GM12878 (cell line): ENCODE measurements around the gene CCDC24. TPM values are rescaled to one million over a fixed set of nuclear protein-coding genes. Genes with fewer than 3 reads are reported as not detected.

Experiments used
- ATAC-seq: fragments of 200-7000 bp; cut with Tn5 transposase; 3 replicates; pipeline ENCODE4 v1.9.1; 2020; ENCODE audit warnings: mild to moderate bottlenecking, moderate library complexity
- BruUV-seq: library from RNA; stranded (reverse); fragments of 400-500 nt; replicated peaks from 2 replicates; lab custom pipeline; 2021; lab: Mats Ljungman, UMichigan
- CTCF ChIA-PET: fragments of 300-600 bp; sonication (Branson Sonifier 250); formaldehyde crosslinking; extraction: SDS; loops from one replicate; lab custom pipeline; 2021; ENCODE audit warnings: inconsistent platforms; lab: Yijun Ruan, JAX
- POLR2A ChIA-PET: fragments of 350-600 bp; formaldehyde crosslinking; extraction: SDS; loops from one replicate; lab custom pipeline; 2021; ENCODE audit warnings: inconsistent platforms; lab: Charles Lee
- RAD21 ChIA-PET: fragments of 300-600 bp; sonication (Branson Sonifier 250); formaldehyde crosslinking; loops from one replicate; lab custom pipeline; 2023; ENCODE audit warnings: antibody characterized with exemption; ENCODE audit not compliant: unreplicated experiment; lab: Charles Lee
- SMC1A ChIA-PET: fragments of 300-600 bp; sonication (Branson Sonifier 250); formaldehyde crosslinking; loops from one replicate; lab custom pipeline; 2023; ENCODE audit not compliant: unreplicated experiment, uncharacterized antibody; lab: Charles Lee
- DNase-seq: peaks from one replicate; pipeline ENCODE4 v3.0.0-alpha.2; 2011; ENCODE audit warnings: low read depth, low spot score
- FAIRE-seq: peaks from 3 replicates; lab custom pipeline; 2011; peaks lifted over from hg19 to GRCh38; lab: Jason Lieb, UNC
- H2AFZ ChIP-seq: 2 replicates; pipeline ENCODE4 v1.6.0; 2011; ENCODE audit warnings: low read depth, low read length, control low read depth; ENCODE audit not compliant: control insufficient read depth
- H3K27ac ChIP-seq: 2 replicates; pipeline ENCODE4 v1.5.1; 2011; ENCODE audit warnings: control low read depth; ENCODE audit not compliant: control insufficient read depth, insufficient read depth
- H3K27me3 ChIP-seq, 2 experiments: replicated peaks in 1 of 2; 2 replicates each; pipeline versions ENCODE4 v1.6.0 to v1.6.1; 2011; ENCODE audit warnings: low read length in 1 of 2; ENCODE audit not compliant: control insufficient read depth in 2 of 2, insufficient read depth in 2 of 2
- H3K36me3 ChIP-seq, 2 experiments: 2 replicates each; pipeline ENCODE4 v1.5.1; 2011; ENCODE audit warnings: low read length in 1 of 2; ENCODE audit not compliant: control insufficient read depth in 2 of 2, insufficient read depth in 2 of 2
- H3K4me1 ChIP-seq: 2 replicates; pipeline ENCODE4 v1.6.1; 2011; ENCODE audit warnings: mild to moderate bottlenecking, low read length, moderate library complexity, mixed read lengths; ENCODE audit not compliant: control insufficient read depth, insufficient read depth
- H3K4me2 ChIP-seq: 2 replicates; pipeline ENCODE4 v1.6.0; 2011; ENCODE audit warnings: control low read depth; ENCODE audit not compliant: control insufficient read depth, insufficient read depth
- H3K4me3 ChIP-seq: fragments of 200-600 bp; sonication (generic); 2 replicates; pipeline ENCODE4 v1.5.1; 2016
- H3K79me2 ChIP-seq: 2 replicates; pipeline ENCODE4 v1.6.0; 2011; ENCODE audit warnings: low read length; ENCODE audit not compliant: control insufficient read depth, insufficient read depth
- H3K9ac ChIP-seq: 2 replicates; pipeline ENCODE4 v1.8.0; 2011; ENCODE audit warnings: low read length, control low read depth, mixed read lengths; ENCODE audit not compliant: control insufficient read depth, insufficient read depth
- H3K9me3 ChIP-seq: replicated peaks from 3 replicates; pipeline ENCODE4 v1.5.1; 2011; ENCODE audit warnings: mild to moderate bottlenecking, low read length; ENCODE audit not compliant: control insufficient read depth, insufficient read depth
- H4K20me1 ChIP-seq: 2 replicates; pipeline ENCODE4 v1.6.0; 2011; ENCODE audit not compliant: control insufficient read depth, insufficient read depth
- CBX5 ChIP-seq: sonication (generic); IDR thresholded peaks from 2 replicates; pipeline ENCODE4 v1.6.1; 2016; ENCODE audit warnings: low read depth, moderate library complexity, mild to moderate bottlenecking, inconsistent platforms
- CHD1 ChIP-seq: IDR thresholded peaks from 2 replicates; pipeline ENCODE4 v1.6.1; 2012; ENCODE audit warnings: low read depth, low read length, improper control_type of control experiment
- DPF2 ChIP-seq: fragments of 450-650 bp; IDR thresholded peaks from 2 replicates; pipeline ENCODE4 v1.6.1; 2017; ENCODE audit warnings: mild to moderate bottlenecking
- EGR1 ChIP-seq, 2 experiments: IDR thresholded peaks; 1 replicate in 1 of 2; 2 replicates in 1 of 2; pipeline ENCODE4 v1.6.1; 2011 to 2012; ENCODE audit warnings: low read depth in 2 of 2, low read length in 2 of 2, borderline replicate concordance in 1 of 2, mild to moderate bottlenecking in 1 of 2, moderate library complexity in 1 of 2
- EP300 ChIP-seq, 2 experiments: fragments of 150-350 bp in 1 of 2; IDR thresholded peaks; 2 replicates each; pipeline ENCODE4 v1.6.1; 2011 to 2012; ENCODE audit warnings: low read depth in 2 of 2, low read length in 2 of 2, borderline replicate concordance in 1 of 2, improper control_type of control experiment in 1 of 2, inconsistent platforms in 1 of 2; ENCODE audit not compliant: control insufficient read depth in 1 of 2
- GATAD2B ChIP-seq: fragments of 450-650 bp; conservative IDR thresholded peaks from 2 replicates; pipeline ENCODE4 v1.6.1; 2017; ENCODE audit warnings: low read depth, mild to moderate bottlenecking, moderate library complexity
- HDAC6 ChIP-seq: fragments of 200-600 bp; sonication (generic); IDR thresholded peaks from one replicate; pipeline ENCODE4 v1.8.0; 2017; ENCODE audit warnings: antibody characterized with exemption; ENCODE audit not compliant: unreplicated experiment
- IKZF1 ChIP-seq: fragments of 450-650 bp; conservative IDR thresholded peaks from 2 replicates; pipeline ENCODE4 v1.6.1; 2017; ENCODE audit warnings: antibody characterized with exemption, mild to moderate bottlenecking
- PRDM15 ChIP-seq: fragments of 450-650 bp; formaldehyde crosslinking; IDR thresholded peaks from 2 replicates; pipeline ENCODE4 v1.4.0; 2020; ENCODE audit warnings: mild to moderate bottlenecking, moderate library complexity
- SMC3 ChIP-seq: IDR thresholded peaks from 2 replicates; pipeline ENCODE4 v1.6.1; 2011; ENCODE audit warnings: low read length, improper control_type of control experiment, borderline replicate concordance
- TARDBP ChIP-seq: IDR thresholded peaks from 2 replicates; pipeline ENCODE4 v1.6.1; 2016; ENCODE audit warnings: borderline replicate concordance
- TCF3 ChIP-seq: IDR thresholded peaks from 2 replicates; pipeline ENCODE4 v1.6.1; 2012; ENCODE audit warnings: low read depth, mild to moderate bottlenecking, low read length, borderline replicate concordance; ENCODE audit not compliant: insufficient read depth
- ZNF384 ChIP-seq: IDR thresholded peaks from 2 replicates; pipeline ENCODE4 v1.6.1; 2012; ENCODE audit warnings: low read depth, mild to moderate bottlenecking, low read length, improper control_type of control experiment, borderline replicate concordance
- WGBS: methylation state at CpG from one replicate; pipeline ENCODE4 v1.1.6; 2016; ENCODE audit warnings: low lambda C conversion rate; ENCODE audit not compliant: insufficient replicate concordance, insufficient coverage; ENCODE audit errors: missing lambda C conversion rate; 5-methylcytosine and 5-hydroxymethylcytosine counted together
- in situ Hi-C: fragments of 300-500 bp; cut with MboI; formaldehyde crosslinking; loops from 9 replicates; pipeline ENCODE4 v1.14.3; 2018; ENCODE audit warnings: mixed read lengths
- intact Hi-C: fragments of 100-400 bp; cut with micrococcal nuclease; formaldehyde crosslinking; loops from one replicate; pipeline ENCODE4 v1.14.2; 2022; ENCODE audit not compliant: unreplicated experiment
- polyA plus RNA-seq, 11 experiments: library from polyadenylated mRNA; depleted of rRNA in 4 of 11; unstranded in 6 of 11; stranded (reverse) in 5 of 11; fragments of >200 nt; fragmentation: Nextera tagmentation in 4 of 11; fragmentation: Illumina TruSeq in 1 of 11; extraction: Ambion mirVana in 4 of 11; extraction: Trizol in 1 of 11; gene quantifications; 1 replicate in 1 of 11; 2 replicates in 10 of 11; pipeline versions ENCODE4 v1.2.1 to v1.2.3, GENCODE V29; 2011 to 2016; ENCODE audit warnings: inconsistent platforms in 2 of 11, missing spikeins in 2 of 11, low read depth in 1 of 11
- total RNA-seq, 4 experiments: library from RNA; depleted of rRNA in 3 of 4; stranded (reverse); fragments of >200 nt in 3 of 4; fragmentation: Illumina TruSeq in 1 of 4; extraction: Trizol in 1 of 4; gene quantifications; 2 replicates each; pipeline versions ENCODE4 v1.2.1 to v1.2.3, GENCODE V29; 2013 to 2021
- TF ChIP-seq, protein P1 (sequence below), 3 experiments: IDR thresholded peaks in 2 of 3; conservative IDR thresholded peaks in 1 of 3; 2 replicates each; pipeline ENCODE4 v1.5.1; 2011; ENCODE audit warnings: low read depth in 3 of 3, low read length in 3 of 3, mild to moderate bottlenecking in 3 of 3, control low read depth in 2 of 3, moderate library complexity in 2 of 3, inconsistent platforms in 1 of 3, mixed read lengths in 1 of 3; ENCODE audit not compliant: control insufficient read depth in 2 of 3, insufficient read depth in 1 of 3; ENCODE audit errors: extremely low read depth in 1 of 3
- TF ChIP-seq, protein P2 (sequence below): IDR thresholded peaks from 2 replicates; pipeline ENCODE4 v1.6.1; 2012; ENCODE audit warnings: low read depth, low read length, improper control_type of control experiment

Gene CCDC24
- total and polyA plus RNA-seq, 10 of the 15 experiments (the other 5 are each of a cell fraction or from before 2014, with no cell fraction given), result 0.18 to 3.1 (median 1.6) TPM; not detected in 1

DNA sequence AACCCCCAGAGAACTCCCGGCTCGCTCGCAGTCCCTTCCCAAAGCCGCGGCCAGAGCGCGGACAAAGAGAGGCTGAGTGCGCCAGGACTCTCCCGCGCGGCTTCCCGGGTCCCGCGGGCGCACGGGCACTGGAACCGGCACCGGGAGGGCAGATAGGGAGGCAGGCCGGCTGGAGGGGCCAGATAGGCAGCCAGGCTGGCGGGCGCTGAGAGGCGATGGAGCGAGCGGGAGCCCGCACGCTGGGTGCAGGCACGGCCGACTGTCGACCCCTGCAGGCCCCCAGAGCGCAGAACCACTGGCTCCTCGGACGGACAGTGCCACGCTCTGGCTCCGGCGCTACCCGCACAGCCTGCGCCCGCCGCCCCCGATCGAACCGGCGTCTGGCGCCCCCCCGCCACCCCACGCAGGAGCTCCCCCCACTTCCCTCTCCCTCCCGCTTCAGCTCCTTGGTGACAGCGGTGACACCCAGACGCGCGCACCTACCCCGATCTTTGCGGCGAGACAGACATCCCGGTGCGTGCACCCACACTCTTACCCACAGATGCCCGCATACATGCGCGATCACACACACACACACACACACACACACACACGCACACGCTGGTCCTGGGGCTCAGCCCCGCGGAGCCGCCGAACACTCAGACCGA is 39.3 kb downstream of the CCDC24 start:
- Histone ChIP-seq H3K4me2 (peak overlapping the region; percentile 96), H3K4me1 (peaks cover 9% of the 10 kb centered on the region), H2AFZ (peak overlapping the region; percentile 99), H3K79me2 (no peaks in the 10 kb centered on the region), H3K36me3 (no peaks in the 10 kb centered on the region), H3K9me3 (no peaks in the 10 kb centered on the region), H3K27me3 (no peaks in the 10 kb centered on the region), H4K20me1 (no peaks in the 10 kb centered on the region), H3K4me3 (peak overlapping the region; percentile 65), H3K27ac (no peak overlapping the region), H3K9ac (peak overlapping the region; percentile 67)
- WGBS, result 1% methylated on average over 37 of the region's 66 CpGs
- RAD21 ChIA-PET, result interaction anchor here (0.7 kb wide), 1 partner anchor 16 kb away, joined by 3 read pairs; no protein-coding TSS in a partner anchor
- FAIRE-seq (no peak), DNase-seq (no peak), ATAC-seq (peak; percentile 68)
- BruUV-seq, result no TSS peak
- POLR2A ChIA-PET, result interaction anchor here (0.6 to 1.1 kb wide), 2 partner anchors 38 to 177 kb away, joined by 3 to 5 read pairs; no protein-coding TSS in a partner anchor
- intact Hi-C loops (loop anchor here (5.0 kb wide), 1 partner anchor 38 kb away; the partner anchor contains the start of gene CCDC24), in situ Hi-C loops (loop anchor here (10.0 kb wide), 1 partner anchor 266 kb away; no protein-coding TSS in a partner anchor)
- TF ChIP-seq DPF2, result 0 out of 2 replicates have a peak, but pooled peaks have one; percentile 10
- 0 out of 2 replicates have a peak, but pooled peaks have one; percentile 8 for TF ChIP-seq TCF3
- TF ChIP-seq TARDBP, result no peak
- 0 out of 2 replicates have a peak, but pooled peaks have one; percentile 22 for TF ChIP-seq IKZF1
- TF ChIP-seq PRDM15, result no peak
- TF ChIP-seq, protein P1, sequence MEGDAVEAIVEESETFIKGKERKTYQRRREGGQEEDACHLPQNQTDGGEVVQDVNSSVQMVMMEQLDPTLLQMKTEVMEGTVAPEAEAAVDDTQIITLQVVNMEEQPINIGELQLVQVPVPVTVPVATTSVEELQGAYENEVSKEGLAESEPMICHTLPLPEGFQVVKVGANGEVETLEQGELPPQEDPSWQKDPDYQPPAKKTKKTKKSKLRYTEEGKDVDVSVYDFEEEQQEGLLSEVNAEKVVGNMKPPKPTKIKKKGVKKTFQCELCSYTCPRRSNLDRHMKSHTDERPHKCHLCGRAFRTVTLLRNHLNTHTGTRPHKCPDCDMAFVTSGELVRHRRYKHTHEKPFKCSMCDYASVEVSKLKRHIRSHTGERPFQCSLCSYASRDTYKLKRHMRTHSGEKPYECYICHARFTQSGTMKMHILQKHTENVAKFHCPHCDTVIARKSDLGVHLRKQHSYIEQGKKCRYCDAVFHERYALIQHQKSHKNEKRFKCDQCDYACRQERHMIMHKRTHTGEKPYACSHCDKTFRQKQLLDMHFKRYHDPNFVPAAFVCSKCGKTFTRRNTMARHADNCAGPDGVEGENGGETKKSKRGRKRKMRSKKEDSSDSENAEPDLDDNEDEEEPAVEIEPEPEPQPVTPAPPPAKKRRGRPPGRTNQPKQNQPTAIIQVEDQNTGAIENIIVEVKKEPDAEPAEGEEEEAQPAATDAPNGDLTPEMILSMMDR (IDR thresholded peaks at IDR 0.05 in 2 of 3, conservative IDR thresholded peaks at IDR 0.05 in 1 of 3; ENCODE audit: control insufficient read depth in 2 of 3, extremely low read depth in 1 of 3, insufficient read depth in 1 of 3, low read depth in 3 of 3, low read length in 3 of 3), result peak in 2 of 3 experiments; percentile 22 to 40; a peak in 3 of 6 replicates
- 0 out of 2 replicates have a peak, but pooled peaks have one; percentile 4 for TF ChIP-seq SMC3
- TF ChIP-seq, protein P2, sequence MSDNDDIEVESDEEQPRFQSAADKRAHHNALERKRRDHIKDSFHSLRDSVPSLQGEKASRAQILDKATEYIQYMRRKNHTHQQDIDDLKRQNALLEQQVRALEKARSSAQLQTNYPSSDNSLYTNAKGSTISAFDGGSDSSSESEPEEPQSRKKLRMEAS, result no peak
- TF ChIP-seq GATAD2B, result 0 out of 2 replicates have a peak, but pooled peaks have one; percentile 21
- TF ChIP-seq EP300 (IDR thresholded peaks at IDR 0.05; ENCODE audit: borderline replicate concordance in 1 of 2, control insufficient read depth in 1 of 2, low read depth in 2 of 2, low read length in 2 of 2), result no peak
- no peak for TF ChIP-seq CHD1
- TF ChIP-seq CBX5, result no peak
- no peak for TF ChIP-seq EGR1 (IDR thresholded peaks at IDR 0.05; ENCODE audit: borderline replicate concordance in 1 of 2, low read depth in 2 of 2, low read length in 2 of 2)
- TF ChIP-seq HDAC6, result peak; percentile 32
- TF ChIP-seq ZNF384, result no peak
- SMC1A ChIA-PET, result no interaction called here
- CTCF ChIA-PET, result interaction anchor here (1.1 to 8.9 kb wide), 2 partner anchors 28 to 40 kb away, joined by 3 to 167 read pairs; no protein-coding TSS in a partner anchor
